ENCODE data around the gene SMYD3.

GRCh38 chr1:246164764-246165163 lies 342.3 kb downstream of the SMYD3 start:
- TF ChIP-seq CTCF (IDR thresholded peaks at IDR 0.05) (no peak), REST (IDR thresholded peaks at IDR 0.05; ENCODE audit: insufficient read depth in 1 of 2, low read depth in 2 of 2, low read length in 1 of 2) (no peak)

Measured in Panc1 (cell line).